ENCODE results near the gene CARMIL1. TPM values are rescaled to one million over a fixed set of nuclear protein-coding genes. Genes with fewer than 3 reads are reported as not detected.

Gene CARMIL1
- total RNA-seq, 4 donors from 2014 or later, result 14.9 to 23.5 (median 20.3) TPM

DNA sequence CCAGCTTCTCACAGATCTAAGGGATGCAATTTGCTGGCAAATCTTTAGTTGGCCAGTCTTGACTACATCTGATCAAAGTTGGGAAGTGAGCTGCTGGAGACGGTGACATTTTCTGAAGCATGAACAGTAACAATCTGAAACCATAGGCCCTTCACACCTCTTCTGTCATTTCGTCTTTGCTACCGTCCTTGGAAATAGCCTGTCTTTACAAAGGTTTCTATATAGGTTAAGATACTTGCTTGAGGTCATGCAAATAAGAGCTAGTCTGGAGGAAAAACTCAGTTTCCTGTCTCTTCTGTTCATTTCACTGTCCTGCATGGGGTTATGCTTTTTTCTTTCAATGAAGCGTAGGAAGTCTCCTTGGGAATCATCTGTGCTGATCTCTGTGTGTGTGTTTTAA, 55.6 kb downstream of the CARMIL1 start:
- intact Hi-C loops (cut with DNase I; ENCODE audit: low total_unique reads), result no loop called here
- no peak overlapping the region for H3K4me3 ChIP-seq (ENCODE audit: low read depth, poor library complexity, severe bottlenecking)
- 66 to 85% methylated on average over 4 of the region's 4 CpGs for WGBS, 2 donors
- DNase-seq (ENCODE audit: low spot score in 2 of 2), result no peak
- TF ChIP-seq, protein P1, sequence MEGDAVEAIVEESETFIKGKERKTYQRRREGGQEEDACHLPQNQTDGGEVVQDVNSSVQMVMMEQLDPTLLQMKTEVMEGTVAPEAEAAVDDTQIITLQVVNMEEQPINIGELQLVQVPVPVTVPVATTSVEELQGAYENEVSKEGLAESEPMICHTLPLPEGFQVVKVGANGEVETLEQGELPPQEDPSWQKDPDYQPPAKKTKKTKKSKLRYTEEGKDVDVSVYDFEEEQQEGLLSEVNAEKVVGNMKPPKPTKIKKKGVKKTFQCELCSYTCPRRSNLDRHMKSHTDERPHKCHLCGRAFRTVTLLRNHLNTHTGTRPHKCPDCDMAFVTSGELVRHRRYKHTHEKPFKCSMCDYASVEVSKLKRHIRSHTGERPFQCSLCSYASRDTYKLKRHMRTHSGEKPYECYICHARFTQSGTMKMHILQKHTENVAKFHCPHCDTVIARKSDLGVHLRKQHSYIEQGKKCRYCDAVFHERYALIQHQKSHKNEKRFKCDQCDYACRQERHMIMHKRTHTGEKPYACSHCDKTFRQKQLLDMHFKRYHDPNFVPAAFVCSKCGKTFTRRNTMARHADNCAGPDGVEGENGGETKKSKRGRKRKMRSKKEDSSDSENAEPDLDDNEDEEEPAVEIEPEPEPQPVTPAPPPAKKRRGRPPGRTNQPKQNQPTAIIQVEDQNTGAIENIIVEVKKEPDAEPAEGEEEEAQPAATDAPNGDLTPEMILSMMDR (IDR thresholded peaks at IDR 0.05), result no peak
- TF ChIP-seq POLR2A (IDR thresholded peaks at IDR 0.05), result no peak

DNA sequence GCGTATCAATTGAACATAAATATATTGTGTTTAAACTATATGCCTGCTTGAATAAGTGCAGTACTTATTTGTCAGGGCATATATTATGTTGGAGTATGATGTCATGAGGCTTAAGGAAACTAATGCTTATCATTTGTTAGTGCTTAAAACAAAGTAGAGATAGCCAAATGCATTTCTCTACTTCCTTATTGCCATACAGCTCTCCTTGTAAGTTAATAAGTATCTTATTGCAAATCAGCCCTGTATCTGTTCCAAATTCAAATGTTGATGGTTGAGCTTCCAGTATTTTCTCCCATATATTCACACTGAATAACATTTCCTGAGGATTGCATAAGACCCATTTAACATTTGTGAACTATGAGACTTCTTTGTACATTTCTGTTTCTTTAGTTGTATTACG, 57.8 kb downstream of the CARMIL1 start:
- intact Hi-C loops (cut with DNase I; ENCODE audit: low total_unique reads), result no loop called here
- no peak for DNase-seq (ENCODE audit: low spot score in 2 of 2)
- no peak overlapping the region for H3K4me3 ChIP-seq (ENCODE audit: low read depth, poor library complexity, severe bottlenecking)
- 94 to 95% methylated on average over 2 of the region's 2 CpGs for WGBS, 2 donors
- TF ChIP-seq, protein P1 (IDR thresholded peaks at IDR 0.05), result no peak
- no peak for TF ChIP-seq POLR2A (IDR thresholded peaks at IDR 0.05)

DNA sequence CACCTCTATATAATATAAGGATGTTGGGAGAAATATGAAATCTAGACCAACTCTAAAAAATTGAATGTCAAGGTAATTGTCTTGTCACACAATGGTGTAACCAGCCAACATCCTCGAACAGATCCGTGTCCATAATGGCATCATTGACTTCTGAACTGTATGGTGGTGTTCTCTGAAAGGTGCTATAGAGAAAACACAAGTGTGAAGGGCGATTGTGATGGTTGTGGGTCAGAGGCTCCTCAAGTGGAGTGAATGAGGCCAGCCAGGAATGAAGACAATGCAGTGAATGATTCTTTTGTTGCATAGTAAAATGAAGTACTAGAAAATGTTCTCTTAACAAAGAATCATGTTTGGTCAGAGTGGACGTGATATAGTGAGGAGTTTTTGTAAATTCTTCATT, 58.3 kb downstream of the CARMIL1 start:
- TF ChIP-seq, protein P1 (IDR thresholded peaks at IDR 0.05), result no peak
- TF ChIP-seq POLR2A (IDR thresholded peaks at IDR 0.05), result no peak
- H3K4me3 ChIP-seq (ENCODE audit: low read depth, poor library complexity, severe bottlenecking), result no peak overlapping the region
- DNase-seq (ENCODE audit: low spot score in 2 of 2), result no peak
- WGBS, 2 donors, result 82 to 89% methylated on average over 4 of the region's 4 CpGs
- intact Hi-C loops (cut with DNase I; ENCODE audit: low total_unique reads), result no loop called here

DNA sequence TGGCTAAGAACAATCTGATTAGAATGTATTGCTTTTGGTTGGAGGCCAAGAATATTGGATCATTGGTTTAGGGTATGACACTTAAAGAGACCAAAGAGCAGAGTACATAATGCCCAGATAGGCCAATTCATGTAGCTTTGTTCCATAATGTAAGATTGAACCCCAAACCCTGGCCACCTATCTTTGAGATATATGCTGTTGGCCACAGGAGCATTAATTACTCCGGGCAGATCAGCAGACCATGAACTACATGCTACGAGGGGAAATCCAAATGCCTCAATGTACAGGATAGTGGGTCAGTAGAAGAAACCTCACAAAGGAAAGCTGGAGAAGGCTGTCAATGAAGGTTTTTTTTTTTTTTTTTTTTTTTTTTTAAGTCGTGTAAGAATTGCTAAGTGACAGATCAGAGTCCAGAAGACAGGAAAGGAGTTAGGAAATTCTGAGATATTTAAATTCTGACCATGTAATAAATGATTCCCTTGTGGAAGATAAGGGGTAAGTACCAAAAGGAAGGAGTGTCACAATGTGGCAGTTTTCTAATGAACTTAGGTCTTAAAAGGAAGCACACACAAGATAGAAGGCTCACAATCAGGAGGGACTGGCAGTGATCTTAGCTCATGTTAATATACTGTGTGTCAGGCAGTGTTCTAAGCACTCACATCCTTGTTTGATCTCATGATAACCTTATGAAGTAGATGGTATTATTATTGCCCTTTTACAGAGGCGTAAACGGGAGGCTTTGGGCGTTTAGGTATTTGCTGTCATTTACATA, 61.4 kb downstream of the CARMIL1 start:
- DNase-seq (ENCODE audit: low spot score in 2 of 2), result no peak
- intact Hi-C loops (cut with DNase I; ENCODE audit: low total_unique reads), result no loop called here
- no peak overlapping the region for H3K4me3 ChIP-seq (ENCODE audit: low read depth, poor library complexity, severe bottlenecking)
- TF ChIP-seq, protein P1 (IDR thresholded peaks at IDR 0.05), result no peak
- no peak for TF ChIP-seq POLR2A (IDR thresholded peaks at IDR 0.05)
- WGBS, 2 donors, result 65 to 68% methylated on average over 6 of the region's 6 CpGs

DNA sequence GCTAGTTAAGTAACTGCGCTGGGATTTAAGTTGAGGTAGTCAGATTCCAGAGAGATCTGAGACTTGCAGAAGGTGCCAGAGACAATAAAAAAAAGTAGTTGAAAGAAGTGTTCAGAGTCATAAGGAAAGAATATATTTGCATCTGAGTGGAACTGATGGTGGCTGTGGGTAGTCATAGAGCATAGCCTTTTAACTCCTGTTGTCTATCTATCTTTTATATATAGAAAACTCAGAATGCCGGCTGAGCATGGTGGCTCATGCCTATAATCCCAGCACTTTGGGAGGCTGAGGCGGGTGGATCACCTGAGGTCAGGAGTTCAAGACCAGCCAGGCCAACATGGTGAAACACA, 62.0 kb downstream of the CARMIL1 start:
- 83 to 87% methylated on average over 3 of the region's 3 CpGs for WGBS, 2 donors
- no peak overlapping the region for H3K4me3 ChIP-seq (ENCODE audit: low read depth, poor library complexity, severe bottlenecking)

More for the DNA sequence above, 62.0 kb downstream of the CARMIL1 start:
- no peak for DNase-seq (ENCODE audit: low spot score in 2 of 2)
- TF ChIP-seq POLR2A (IDR thresholded peaks at IDR 0.05), result no peak
- TF ChIP-seq, protein P1 (IDR thresholded peaks at IDR 0.05), result no peak
- intact Hi-C loops (cut with DNase I; ENCODE audit: low total_unique reads), result no loop called here
